ENCODE data around the gene MYO3B.
"Not testable (repeated sequence)": the region's sequence is repeated elsewhere in the genome, so short reads cannot be mapped to it uniquely, and the experiment has no call there.

MYO3B gene

GRCh38 chr2:170523506-170523905, 345.6 kb downstream of the MYO3B start:
- DNase-seq, result no peak

GRCh38 chr2:170524828-170525565, 347.1 kb downstream of the MYO3B start:
- DNase-seq, result no peak

GRCh38 chr2:170525566-170525900, 347.6 kb downstream of the MYO3B start:
- no peak for DNase-seq

GRCh38 chr2:170530284-170530745, 352.4 kb downstream of the MYO3B start:
- no peak for DNase-seq

- DNase-seq, result no peak
These were observed 353.0 kb downstream of the MYO3B start for GRCh38 chr2:170530803-170531564.

GRCh38 chr2:170531876-170532275, 353.9 kb downstream of the MYO3B start:
- no peak for DNase-seq

GRCh38 chr2:170533156-170533555, 355.2 kb downstream of the MYO3B start:
- no peak for DNase-seq

GRCh38 chr2:170535552-170535951, 357.6 kb downstream of the MYO3B start:
- no peak for DNase-seq

GRCh38 chr2:170544817-170545216, 366.9 kb downstream of the MYO3B start:
- DNase-seq, result no peak

GRCh38 chr2:170548304-170548703, 370.4 kb downstream of the MYO3B start:
- no peak for DNase-seq

- no peak for DNase-seq
These were observed 372.6 kb downstream of the MYO3B start for GRCh38 chr2:170550501-170550900.

- not testable (repeated sequence) for DNase-seq
These were observed 374.0 kb downstream of the MYO3B start for GRCh38 chr2:170551899-170552298.

- no peak for DNase-seq
These were observed 375.8 kb downstream of the MYO3B start for GRCh38 chr2:170553748-170554147.

GRCh38 chr2:170554278-170554955, 376.5 kb downstream of the MYO3B start:
- DNase-seq, result no peak

- DNase-seq, result no peak
These were observed 385.0 kb downstream of the MYO3B start for GRCh38 chr2:170562928-170563327.

- DNase-seq, result no peak
These were observed 385.5 kb downstream of the MYO3B start for GRCh38 chr2:170563401-170563800.

- no peak for DNase-seq
These were observed 388.2 kb downstream of the MYO3B start for GRCh38 chr2:170566138-170566537.

- no peak for DNase-seq
These were observed 389.5 kb downstream of the MYO3B start for GRCh38 chr2:170567429-170567828.

- no peak for DNase-seq
These were observed 390.6 kb downstream of the MYO3B start for GRCh38 chr2:170568511-170568910.

GRCh38 chr2:170571612-170572011, 393.7 kb downstream of the MYO3B start:
- DNase-seq, result no peak

- DNase-seq, result no peak
These were observed 395.7 kb downstream of the MYO3B start for GRCh38 chr2:170573671-170574070.

GRCh38 chr2:170576296-170576695, 398.3 kb downstream of the MYO3B start:
- DNase-seq, result no peak

- no peak for DNase-seq
These were observed 399.4 kb downstream of the MYO3B start for GRCh38 chr2:170577356-170577755.

GRCh38 chr2:170578606-170579005, 400.7 kb downstream of the MYO3B start:
- no peak for DNase-seq

Data from activated CD4-positive, alpha-beta T cell treated with anti-CD3 and anti-CD28 coated beads for 1 hour (primary cell).